ENCODE results near the gene RNF111.
"Not testable (repeated sequence)": the region's sequence is repeated elsewhere in the genome, so short reads cannot be mapped to it uniquely, and the experiment has no call there.

The RNF111 gene

DNA sequence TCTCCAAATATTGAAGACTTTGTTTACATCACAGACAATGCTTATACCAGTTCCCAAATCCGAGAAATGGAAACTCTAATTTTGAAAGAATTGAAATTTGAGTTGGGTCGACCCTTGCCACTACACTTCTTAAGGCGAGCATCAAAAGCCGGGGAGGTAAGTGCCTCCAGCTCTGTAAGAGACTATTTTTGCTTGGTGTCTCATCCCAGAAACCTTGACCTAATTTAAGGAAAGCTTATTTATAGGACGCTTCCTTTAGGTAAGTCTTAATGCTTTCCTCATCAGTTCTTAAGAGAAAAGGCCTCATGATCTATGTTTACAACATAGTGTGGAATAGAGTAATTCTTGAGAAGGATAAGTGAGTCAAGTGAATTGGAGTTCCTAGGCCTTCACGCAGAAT lies 129.3 kb downstream of the RNF111 start:
- intact Hi-C loops (cut with DNase I), result no loop called here

DNA sequence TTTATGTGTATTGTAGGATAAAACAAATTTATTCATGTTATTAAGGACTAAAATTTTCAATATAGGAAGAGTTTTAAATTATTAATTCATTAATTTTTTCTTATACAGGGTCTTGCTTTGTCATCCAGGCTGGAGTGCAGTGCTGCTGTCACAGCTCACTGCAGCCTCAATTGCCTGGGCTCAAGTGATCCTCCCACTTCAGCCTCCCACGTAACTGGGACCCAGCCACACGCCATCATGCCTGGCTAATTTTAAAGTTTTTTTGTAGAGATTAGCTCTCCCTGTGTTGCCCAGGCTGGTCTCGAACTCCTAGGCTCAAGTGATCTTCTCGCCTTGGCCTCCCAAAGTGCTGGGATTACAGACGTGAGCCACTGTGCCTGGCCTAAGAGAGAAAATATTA lies 132.2 kb downstream of the RNF111 start:
- no peak for DNase-seq
- intact Hi-C loops (cut with DNase I), result no loop called here

More for the DNA sequence above, 129.3 kb downstream of the RNF111 start:
- DNase-seq, result no peak

DNA sequence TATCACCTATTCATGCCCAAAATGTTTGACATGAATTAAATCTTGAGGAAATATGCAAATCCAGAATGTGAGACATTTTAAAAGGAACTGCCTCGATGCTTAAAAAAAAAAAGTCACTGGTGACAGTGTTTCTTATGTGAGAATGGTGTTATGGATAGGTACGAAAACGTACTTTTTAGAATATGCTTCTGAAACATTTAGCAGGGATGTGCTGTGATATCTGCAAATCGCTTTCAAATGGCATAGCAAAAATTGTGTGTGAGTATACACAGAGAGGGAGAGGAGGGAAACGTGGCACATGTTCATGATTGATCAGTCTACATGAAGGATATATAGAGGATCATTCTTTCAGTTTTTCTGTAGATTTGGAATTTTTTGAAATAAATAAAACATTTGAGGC lies 133.5 kb downstream of the RNF111 start:
- no peak for DNase-seq
- intact Hi-C loops (cut with DNase I), result no loop called here

DNA sequence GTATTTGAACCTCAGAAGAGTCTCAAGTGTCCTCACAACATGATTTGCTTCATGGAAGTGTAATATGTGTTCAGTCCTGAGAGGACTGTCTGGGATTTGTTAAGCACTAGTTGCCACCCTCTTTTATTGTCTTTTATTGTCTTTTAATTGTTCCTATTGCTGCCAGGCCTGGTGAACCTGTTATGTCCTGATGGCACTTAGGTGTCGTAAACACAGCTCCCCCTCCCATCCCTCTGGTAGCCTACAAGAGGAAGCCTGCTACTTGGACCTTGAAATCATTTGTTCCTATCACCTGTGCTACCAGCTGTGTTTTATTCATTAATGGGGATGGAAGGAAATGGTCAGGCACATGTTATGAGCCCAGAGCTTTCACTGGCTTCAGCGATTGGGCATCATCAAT lies 136.8 kb downstream of the RNF111 start:
- DNase-seq, result no peak
- intact Hi-C loops (cut with DNase I), result no loop called here

DNA sequence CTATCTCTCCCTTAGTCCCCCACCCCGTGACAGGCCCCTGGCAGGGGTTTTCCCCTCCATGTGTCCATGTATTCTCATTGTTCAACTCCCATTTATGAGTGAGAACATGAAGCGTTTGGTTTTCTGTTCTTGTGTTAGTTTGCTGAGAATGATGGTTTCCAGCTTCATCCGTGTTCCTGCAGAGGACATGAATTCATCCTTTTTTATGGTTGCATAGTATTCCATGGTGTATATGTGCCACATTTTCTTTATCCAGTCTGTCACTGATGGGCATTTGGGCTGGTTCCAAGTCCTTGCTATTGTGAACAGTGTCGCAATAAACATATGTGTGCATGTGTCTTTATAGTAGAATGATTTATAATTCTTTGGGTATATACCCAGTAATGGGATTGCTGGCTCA lies 138.2 kb downstream of the RNF111 start:
- intact Hi-C loops (cut with DNase I); DNase-seq: not testable (repeated sequence)

GRCh38 chr15:59127255-59127654 lies 139.8 kb downstream of the RNF111 start:
- DNase-seq; intact Hi-C loops (cut with DNase I): not testable (repeated sequence)

- intact Hi-C loops (cut with DNase I), result no loop called here
These were observed 144.0 kb downstream of the RNF111 start for GRCh38 chr15:59131456-59131855.

DNA sequence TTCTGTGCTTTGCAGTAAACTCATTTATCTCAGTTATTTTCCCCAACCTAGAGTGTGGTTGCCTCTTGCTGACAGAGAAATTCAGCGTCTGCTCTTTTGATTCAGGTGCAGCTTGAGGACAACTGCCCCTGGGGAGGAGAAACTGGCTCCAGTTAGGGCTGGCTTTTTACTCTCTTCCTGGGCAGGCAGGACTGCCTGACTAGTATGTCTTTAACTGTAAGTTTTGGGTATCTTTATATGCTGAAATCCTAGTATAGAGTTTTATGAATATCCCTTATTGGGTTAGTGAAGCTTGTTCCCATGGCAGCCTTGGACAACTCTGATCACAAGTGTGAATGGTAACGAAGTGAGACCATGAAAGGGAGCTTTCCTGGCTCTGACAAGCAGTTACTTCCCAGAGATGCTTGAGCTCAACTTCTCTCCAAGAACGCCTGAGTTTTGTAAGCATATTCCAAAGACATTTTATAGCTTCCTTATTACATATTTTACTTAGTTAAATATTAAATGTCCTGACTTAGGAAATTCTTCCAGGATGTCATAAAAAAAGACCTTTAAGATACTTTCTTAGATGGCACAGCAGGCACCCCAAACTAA lies 144.6 kb downstream of the RNF111 start:
- no peak for DNase-seq
- intact Hi-C loops (cut with DNase I), result no loop called here

More at GRCh38 chr15:59131456-59131855, 144.0 kb downstream of the RNF111 start:
- DNase-seq, result no peak

- intact Hi-C loops (cut with DNase I), result no loop called here
- no peak for DNase-seq
These were observed 146.5 kb downstream of the RNF111 start for GRCh38 chr15:59133929-59134427.

GRCh38 chr15:59137566-59137965 lies 150.1 kb downstream of the RNF111 start:
- no peak for DNase-seq
- intact Hi-C loops (cut with DNase I), result no loop called here

DNA sequence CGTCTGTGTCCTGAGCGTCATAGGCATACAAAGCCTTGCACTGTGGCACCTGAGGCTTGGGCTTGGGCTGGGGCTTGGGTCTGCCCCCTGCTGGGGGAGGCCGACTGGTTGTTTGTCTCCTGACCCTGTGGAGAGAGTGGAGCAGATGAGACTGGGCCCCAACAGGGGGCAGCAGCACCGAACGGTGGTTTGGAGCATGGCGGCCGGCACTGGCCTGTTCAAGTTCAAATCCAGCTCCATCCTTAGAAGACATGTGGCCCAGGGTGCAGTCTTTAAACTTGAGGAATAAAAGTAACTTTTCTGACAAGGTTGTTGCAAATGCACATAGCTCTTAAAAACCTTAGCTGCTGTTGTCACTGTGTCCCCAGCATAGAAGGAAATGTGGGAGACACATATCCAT lies 150.8 kb downstream of the RNF111 start:
- intact Hi-C loops (cut with DNase I), result no loop called here
- DNase-seq, result peak in 19 of 42 donors; percentile 9 to 51 (median 23)

- DNase-seq, result no peak
- intact Hi-C loops (cut with DNase I), result loop anchor here (10.0 kb wide), 1 partner anchor 354 kb away; no protein-coding TSS in a partner anchor
These were observed 153.2 kb downstream of the RNF111 start for GRCh38 chr15:59140422-59141226.

- intact Hi-C loops (cut with DNase I), result loop anchor here (10.0 kb wide), 1 partner anchor 352 kb away; no protein-coding TSS in a partner anchor
- no peak for DNase-seq
These were observed 155.8 kb downstream of the RNF111 start for GRCh38 chr15:59143281-59143680.

GRCh38 chr15:59144594-59144993 lies 157.1 kb downstream of the RNF111 start:
- intact Hi-C loops (cut with DNase I), result loop anchor here (10.0 kb wide), 1 partner anchor 350 kb away; no protein-coding TSS in a partner anchor
- DNase-seq, result peak in 21 of 42 donors; percentile 17 to 63 (median 37)

Data from head of caudate nucleus (tissue), 42 donors.